Endodermal cell (in vitro differentiated cells): ENCODE results near the gene PNKD. TPM values are rescaled to one million over a fixed set of nuclear protein-coding genes. Genes with fewer than 3 reads are reported as not detected.

Source experiments
- DNase-seq: peaks from one replicate; pipeline ENCODE4 v3.0.0-alpha.2; 2017
- H3K27ac ChIP-seq: 2 replicates; pipeline ENCODE4 v1.5.1; 2013; ENCODE audit warnings: mild to moderate bottlenecking, low read depth, low read length, moderate library complexity
- H3K27me3 ChIP-seq: 2 replicates; pipeline ENCODE4 v1.6.1; 2013; ENCODE audit warnings: mild to moderate bottlenecking, low read length, moderate library complexity; ENCODE audit not compliant: insufficient read depth, control insufficient read depth, poor library complexity, severe bottlenecking
- H3K36me3 ChIP-seq: 2 replicates; pipeline ENCODE4 v1.7.0; 2013; ENCODE audit warnings: mild to moderate bottlenecking, low read length, moderate library complexity; ENCODE audit not compliant: control insufficient read depth, insufficient read depth
- H3K4me1 ChIP-seq: one replicate; pipeline ENCODE4 v1.7.0; 2013; ENCODE audit warnings: low read length; ENCODE audit not compliant: control insufficient read depth, insufficient read depth
- H3K4me3 ChIP-seq: 2 replicates; pipeline ENCODE4 v1.5.1; 2013; ENCODE audit warnings: mild to moderate bottlenecking, low read length, moderate library complexity
- H3K9ac ChIP-seq: 2 replicates; pipeline ENCODE4 v1.6.1; 2013; ENCODE audit warnings: mild to moderate bottlenecking, low read length, moderate library complexity; ENCODE audit not compliant: poor library complexity, severe bottlenecking; ENCODE audit errors: extremely low read depth
- H3K9me3 ChIP-seq: 2 replicates; pipeline ENCODE4 v1.6.1; 2013; ENCODE audit warnings: mild to moderate bottlenecking, low read length, moderate library complexity; ENCODE audit not compliant: control insufficient read depth
- H3K27ac Mint-ChIP-seq: 2 replicates; pipeline ENCODE4 v1.8.0; 2020; ENCODE audit warnings: mixed read lengths
- H3K27me3 Mint-ChIP-seq: 2 replicates; pipeline ENCODE4 v1.8.0; 2021; ENCODE audit warnings: mild to moderate bottlenecking, mixed read lengths; ENCODE audit not compliant: insufficient read depth
- H3K36me3 Mint-ChIP-seq: 2 replicates; pipeline ENCODE4 v1.8.0; 2020; ENCODE audit warnings: low read depth, mixed read lengths
- H3K4me1 Mint-ChIP-seq: 2 replicates; pipeline ENCODE4 v1.8.0; 2020; ENCODE audit warnings: mixed read lengths
- H3K4me3 Mint-ChIP-seq: 2 replicates; pipeline ENCODE4 v1.8.0; 2020; ENCODE audit warnings: mild to moderate bottlenecking, moderate library complexity, mixed read lengths
- H3K9me3 Mint-ChIP-seq: 2 replicates; pipeline ENCODE4 v1.8.0; 2020; ENCODE audit warnings: mild to moderate bottlenecking, mixed read lengths
- CTCF ChIP-seq: fragments of 200-600 bp; sonication (generic); conservative IDR thresholded peaks from 2 replicates; pipeline ENCODE4 v1.5.0; 2021; ENCODE audit warnings: antibody characterized with exemption, mild to moderate bottlenecking
- WGBS, 2 experiments: methylation state at CpG; one replicate each; pipeline versions ENCODE4 v1.1.5 to v1.1.7; 2013; ENCODE audit warnings: missing lambda C conversion rate in 2 of 2, mixed read lengths in 1 of 2; ENCODE audit not compliant: insufficient coverage in 1 of 2, insufficient read length in 1 of 2; 5-methylcytosine and 5-hydroxymethylcytosine counted together
- total RNA-seq, 2 donors: library from RNA; stranded (reverse); fragmentation: NEBNext Ultra II Directional in 1 of 2; extraction: Animal tissue kit (Norgen Biotek cat#: 25700) in 1 of 2; gene quantifications; 2 replicates in 1 of 2; 3 replicates in 1 of 2; pipeline ENCODE4 v1.2.1, GENCODE V29; 2021

The PNKD gene
- total RNA-seq, 2 donors from 2014 or later, result 33.9 to 39.6 TPM

- Mint-ChIP-seq H3K27ac (no peak overlapping the region), H3K4me3 (peak overlapping the region; percentile 69), H3K4me1 (peaks cover 1% of the 10 kb centered on the region), H3K36me3 (no peaks in the 10 kb centered on the region), H3K9me3 (no peaks in the 10 kb centered on the region), H3K27me3 (peaks cover 41% of the 10 kb centered on the region)
- Histone ChIP-seq H3K27me3 (no peaks in the 10 kb centered on the region), H3K4me3 (peak overlapping the region; percentile 66), H3K9me3 (no peaks in the 10 kb centered on the region), H3K9ac (no peak overlapping the region), H3K36me3 (no peaks in the 10 kb centered on the region), H3K27ac (no peak overlapping the region), H3K4me1 (no peaks in the 10 kb centered on the region)
- WGBS, 2 experiments, result 87 to 90% methylated on average over 16 to 21 of the region's 23 CpGs
- no peak for TF ChIP-seq CTCF
- peak; percentile 71 for DNase-seq
Observed at GRCh38 chr2:218386505-218387368, 116.4 kb downstream of the PNKD start.

GRCh38 chr2:218387369-218388194, 117.3 kb downstream of the PNKD start:
- Mint-ChIP-seq H3K36me3 (no peaks in the 10 kb centered on the region), H3K27ac (peak overlapping the region; percentile 89), H3K4me1 (peaks cover 1% of the 10 kb centered on the region), H3K4me3 (peak overlapping the region; percentile 69), H3K9me3 (no peaks in the 10 kb centered on the region), H3K27me3 (peaks cover 38% of the 10 kb centered on the region)
- no peaks in the 10 kb centered on the region for H3K4me1 ChIP-seq
- no peak overlapping the region for H3K9ac ChIP-seq
- DNase-seq, result peak; percentile 93
- H3K27me3 ChIP-seq, result no peaks in the 10 kb centered on the region
- WGBS, 2 experiments, result 22 to 31% methylated on average over 16 to 38 of the region's 38 CpGs
- H3K9me3 ChIP-seq, result no peaks in the 10 kb centered on the region
- TF ChIP-seq CTCF, result no peak
- H3K27ac ChIP-seq, result no peak overlapping the region
- H3K4me3 ChIP-seq, result peak overlapping the region; percentile 66
- H3K36me3 ChIP-seq, result no peaks in the 10 kb centered on the region

GRCh38 chr2:218389333-218390150, 119.2 kb downstream of the PNKD start:
- H3K27ac ChIP-seq, result no peak overlapping the region
- 91 to 97% methylated on average over 10 to 17 of the region's 17 CpGs for WGBS, 2 experiments
- no peak overlapping the region for H3K4me3 ChIP-seq
- Mint-ChIP-seq H3K27me3 (peaks cover 32% of the 10 kb centered on the region), H3K27ac (no peak overlapping the region), H3K4me3 (no peak overlapping the region), H3K36me3 (no peaks in the 10 kb centered on the region), H3K9me3 (no peaks in the 10 kb centered on the region), H3K4me1 (peaks cover 1% of the 10 kb centered on the region)
- H3K36me3 ChIP-seq, result no peaks in the 10 kb centered on the region
- TF ChIP-seq CTCF, result no peak
- no peak overlapping the region for H3K9ac ChIP-seq
- H3K4me1 ChIP-seq, result no peaks in the 10 kb centered on the region
- no peaks in the 10 kb centered on the region for H3K9me3 ChIP-seq
- H3K27me3 ChIP-seq, result no peaks in the 10 kb centered on the region
- no peak for DNase-seq
